GM19438 (cell line): ENCODE data around the gene C1QA.

Experiments
- ATAC-seq: cut with Tn5 transposase; IDR thresholded peaks from one replicate; pipeline ENCODE4 v1.9.1; 2021; ENCODE audit warnings: low read depth; ENCODE audit not compliant: unreplicated experiment

Gene C1QA

GRCh38 chr1:22636353-22636752 lies at the start of gene C1QA:
TSS of gene C1QA (plus strand) at chr1:22636628. CDS start at chr1:22637617, 989 bp downstream.
- no peak for ATAC-seq

- no peak for ATAC-seq
These were observed 49.2 kb upstream of the C1QA start for GRCh38 chr1:22587247-22587646.

GRCh38 chr1:22588899-22589422 lies 47.5 kb upstream of the C1QA start:
- ATAC-seq = no peak

- no peak for ATAC-seq
These were observed 44.9 kb upstream of the C1QA start for GRCh38 chr1:22591576-22591975.

- ATAC-seq = no peak
These were observed 44.4 kb upstream of the C1QA start for GRCh38 chr1:22592051-22592450.

- ATAC-seq = no peak
These were observed 43.3 kb upstream of the C1QA start for GRCh38 chr1:22592919-22593790.

GRCh38 chr1:22594396-22594795 lies 42.0 kb upstream of the C1QA start:
- no peak for ATAC-seq

GRCh38 chr1:22595108-22595507 lies 41.3 kb upstream of the C1QA start:
- no peak for ATAC-seq

- no peak for ATAC-seq
These were observed 39.0 kb upstream of the C1QA start for GRCh38 chr1:22597301-22597965.

- ATAC-seq = no peak
These were observed 38.4 kb upstream of the C1QA start for GRCh38 chr1:22597996-22598395.

GRCh38 chr1:22598736-22599135 lies 37.7 kb upstream of the C1QA start:
- no peak for ATAC-seq

- no peak for ATAC-seq
These were observed 36.2 kb upstream of the C1QA start for GRCh38 chr1:22600071-22600816.

GRCh38 chr1:22600817-22601605 lies 35.4 kb upstream of the C1QA start:
- no peak for ATAC-seq

- ATAC-seq = no peak
These were observed 34.8 kb upstream of the C1QA start for GRCh38 chr1:22601610-22602009.

GRCh38 chr1:22602060-22602740 lies 34.2 kb upstream of the C1QA start:
- no peak for ATAC-seq

- no peak for ATAC-seq
These were observed 30.3 kb upstream of the C1QA start for GRCh38 chr1:22606161-22606560.

- ATAC-seq = no peak
These were observed 29.3 kb upstream of the C1QA start for GRCh38 chr1:22607154-22607553.

GRCh38 chr1:22608361-22608760 lies 28.1 kb upstream of the C1QA start:
- no peak for ATAC-seq

- no peak for ATAC-seq
These were observed 27.1 kb upstream of the C1QA start for GRCh38 chr1:22609291-22609690.

- ATAC-seq = no peak
These were observed 24.9 kb upstream of the C1QA start for GRCh38 chr1:22611530-22611947.
